Pons (tissue), 1 donor: Measurements from ENCODE around the gene KCNIP3.
A peak's percentile ranks its signal among the peaks of the same experiment; 100 is the strongest.

Source experiments
- DNase-seq: peaks from one replicate; pipeline ENCODE4 v3.0.0-alpha.2; 2016; ENCODE audit warnings: low spot score

Gene KCNIP3

GRCh38 chr2:95294579-95295250, 2.4 kb upstream of the KCNIP3 start:
- DNase-seq = no peak

GRCh38 chr2:95295376-95295775, 1.8 kb upstream of the KCNIP3 start:
- no peak for DNase-seq

- DNase-seq = peak; percentile 54
These were observed 1.1 kb upstream of the KCNIP3 start for GRCh38 chr2:95296011-95296410.

- DNase-seq = no peak
These were observed 670 bp downstream of the KCNIP3 start for GRCh38 chr2:95297639-95298395.

GRCh38 chr2:95298486-95299111, 1.5 kb downstream of the KCNIP3 start:
- DNase-seq = no peak

- no peak for DNase-seq
These were observed 2.8 kb downstream of the KCNIP3 start for GRCh38 chr2:95299961-95300360.

GRCh38 chr2:95300450-95300849, 3.3 kb downstream of the KCNIP3 start:
- no peak for DNase-seq

GRCh38 chr2:95301186-95301585, 4.0 kb downstream of the KCNIP3 start:
- DNase-seq = no peak

GRCh38 chr2:95301876-95302641, 4.9 kb downstream of the KCNIP3 start:
- no peak for DNase-seq

GRCh38 chr2:95303191-95303919, 6.2 kb downstream of the KCNIP3 start:
- peak; percentile 51 for DNase-seq

- DNase-seq = no peak
These were observed 8.4 kb downstream of the KCNIP3 start for GRCh38 chr2:95305380-95306061.

GRCh38 chr2:95306336-95306895, 9.3 kb downstream of the KCNIP3 start:
- no peak for DNase-seq

- no peak for DNase-seq
These were observed 9.9 kb downstream of the KCNIP3 start for GRCh38 chr2:95307036-95307435.

GRCh38 chr2:95307878-95308277, 10.7 kb downstream of the KCNIP3 start:
- DNase-seq = no peak

- DNase-seq = no peak
These were observed 11.4 kb downstream of the KCNIP3 start for GRCh38 chr2:95308426-95308990.

GRCh38 chr2:95309599-95309998, 12.5 kb downstream of the KCNIP3 start:
- no peak for DNase-seq

GRCh38 chr2:95310216-95310615, 13.1 kb downstream of the KCNIP3 start:
- DNase-seq = no peak

GRCh38 chr2:95310651-95311050, 13.5 kb downstream of the KCNIP3 start:
- DNase-seq = no peak

GRCh38 chr2:95311815-95312542, 14.8 kb downstream of the KCNIP3 start:
- no peak for DNase-seq
